Neuronal stem cell (in vitro differentiated cells): Measurements from ENCODE around the gene AOPEP.

Experiments
- DNase-seq: peaks from one replicate; pipeline ENCODE4 v3.0.0-alpha.2; 2013; ENCODE audit warnings: low spot score
- H2AFZ ChIP-seq: one replicate; pipeline ENCODE4 v1.6.1; 2013; ENCODE audit warnings: mild to moderate bottlenecking, low read length, inconsistent platforms
- H2AK5ac ChIP-seq: 2 replicates; pipeline ENCODE4 v1.6.1; 2013; ENCODE audit warnings: low read depth, mild to moderate bottlenecking, inconsistent platforms, low read length, moderate library complexity, mixed read lengths
- H2BK120ac ChIP-seq: 2 replicates; pipeline ENCODE4 v1.6.1; 2013; ENCODE audit warnings: low read depth, mild to moderate bottlenecking, inconsistent platforms, low read length, moderate library complexity, mixed read lengths
- H2BK12ac ChIP-seq: one replicate; pipeline ENCODE4 v1.6.1; 2013; ENCODE audit warnings: low read length, inconsistent platforms
- H2BK15ac ChIP-seq: 2 replicates; pipeline ENCODE4 v1.6.1; 2013; ENCODE audit warnings: mild to moderate bottlenecking, low read length, inconsistent platforms, mixed read lengths
- H2BK5ac ChIP-seq: one replicate; pipeline ENCODE4 v1.6.1; 2013; ENCODE audit warnings: inconsistent platforms, mild to moderate bottlenecking, low read length, moderate library complexity
- H3K14ac ChIP-seq: one replicate; pipeline ENCODE4 v1.6.1; 2013; ENCODE audit warnings: low read length, inconsistent platforms
- H3K18ac ChIP-seq: 2 replicates; pipeline ENCODE4 v1.6.1; 2013; ENCODE audit warnings: low read length, inconsistent platforms
- H3K23ac ChIP-seq: 2 replicates; pipeline ENCODE4 v1.6.1; 2013; ENCODE audit warnings: low read depth, mild to moderate bottlenecking, mixed read lengths, low read length, inconsistent platforms; ENCODE audit not compliant: poor library complexity
- H3K27ac ChIP-seq: replicated peaks from 3 replicates; pipeline ENCODE4 v1.5.1; 2013; ENCODE audit warnings: low read length, inconsistent platforms
- H3K27me3 ChIP-seq, 3 experiments: 2 replicates each; pipeline ENCODE4 v1.6.1; 2013; ENCODE audit warnings: low read length in 3 of 3, mild to moderate bottlenecking in 2 of 3, inconsistent platforms in 1 of 3, low read depth in 1 of 3, mixed read lengths in 1 of 3, moderate library complexity in 1 of 3; ENCODE audit not compliant: control insufficient read depth in 3 of 3, insufficient read depth in 3 of 3
- H3K36me3 ChIP-seq, 2 donors: replicated peaks in 1 of 2; 2 replicates each; pipeline ENCODE4 v1.6.1; 2013; ENCODE audit warnings: low read length in 2 of 2; ENCODE audit not compliant: control insufficient read depth in 2 of 2, insufficient read depth in 2 of 2
- H3K4ac ChIP-seq: 2 replicates; pipeline ENCODE4 v1.6.1; 2013; ENCODE audit warnings: inconsistent platforms, mild to moderate bottlenecking, low read length, moderate library complexity
- H3K4me1 ChIP-seq, 2 donors: 1 replicate in 1 of 2; 2 replicates in 1 of 2; pipeline ENCODE4 v1.6.1; 2013; ENCODE audit warnings: low read length in 2 of 2, low read depth in 1 of 2; ENCODE audit not compliant: control insufficient read depth in 2 of 2, insufficient read depth in 1 of 2
- H3K4me2 ChIP-seq: one replicate; pipeline ENCODE4 v1.6.1; 2013; ENCODE audit warnings: mild to moderate bottlenecking, low read length, inconsistent platforms; ENCODE audit not compliant: insufficient read depth, poor library complexity, severe bottlenecking
- H3K4me3 ChIP-seq, 2 donors: 2 replicates each; pipeline ENCODE4 v1.5.1; 2013; ENCODE audit warnings: low read length in 2 of 2, mild to moderate bottlenecking in 2 of 2, inconsistent platforms in 1 of 2, moderate library complexity in 1 of 2
- H3K79me1 ChIP-seq: one replicate; pipeline ENCODE4 v1.6.1; 2013; ENCODE audit warnings: low read depth, mild to moderate bottlenecking, inconsistent platforms, low read length, moderate library complexity
- H3K9ac ChIP-seq: one replicate; pipeline ENCODE4 v1.6.1; 2013; ENCODE audit warnings: mild to moderate bottlenecking, low read depth, low read length, inconsistent platforms; ENCODE audit not compliant: poor library complexity
- H3K9me3 ChIP-seq, 2 donors: replicated peaks in 1 of 2; 2 replicates each; pipeline versions ENCODE3 to v1.6.1; 2013; ENCODE audit warnings: low read length in 2 of 2, mild to moderate bottlenecking in 2 of 2, inconsistent platforms in 1 of 2, low read depth in 1 of 2, mixed read lengths in 1 of 2, moderate library complexity in 1 of 2; ENCODE audit not compliant: control insufficient read depth in 2 of 2, insufficient read depth in 1 of 2
- H4K8ac ChIP-seq: one replicate; pipeline ENCODE4 v1.6.1; 2013; ENCODE audit warnings: low read depth, mild to moderate bottlenecking, inconsistent platforms, low read length, moderate library complexity
- H4K91ac ChIP-seq: one replicate; pipeline ENCODE4 v1.6.1; 2013; ENCODE audit warnings: low read length, low read depth, mild to moderate bottlenecking, inconsistent platforms; ENCODE audit not compliant: poor library complexity
- WGBS, 2 donors: extraction: QIAGEN DNeasy Blood & Tissue Kit; methylation state at CpG; one replicate each; pipeline ENCODE4 v1.1.7; 2013; ENCODE audit warnings: missing lambda C conversion rate in 2 of 2, mixed read lengths in 1 of 2; ENCODE audit not compliant: insufficient read length in 2 of 2, insufficient replicate concordance in 1 of 2; ENCODE audit errors: extremely low coverage in 2 of 2; 5-methylcytosine and 5-hydroxymethylcytosine counted together

Gene AOPEP

GRCh38 chr9:94896512-94896911 lies 170.0 kb downstream of the AOPEP start:
- no peak for DNase-seq
- H4K91ac ChIP-seq, result no peak overlapping the region
- H3K14ac ChIP-seq, result no peak overlapping the region
- no peak overlapping the region for H3K4me2 ChIP-seq
- H2AFZ ChIP-seq, result no peak overlapping the region
- no peak overlapping the region for H3K18ac ChIP-seq
- H3K23ac ChIP-seq, result no peak overlapping the region
- H3K4me3 ChIP-seq, result no peak overlapping the region
- no peak overlapping the region for H3K9ac ChIP-seq
- H3K36me3 ChIP-seq, result no peaks in the 10 kb centered on the region
- no peak overlapping the region for H3K4ac ChIP-seq
- no peak overlapping the region for H2BK12ac ChIP-seq
- H3K4me1 ChIP-seq, result no peaks in the 10 kb centered on the region
- H4K8ac ChIP-seq, result no peak overlapping the region
- no peaks in the 10 kb centered on the region for H3K9me3 ChIP-seq
- H3K79me1 ChIP-seq, result no peaks in the 10 kb centered on the region
- H2BK120ac ChIP-seq, result no peak overlapping the region
- WGBS, 2 donors, result no CpG with 5 or more reads among the region's 3 CpGs
- H2BK15ac ChIP-seq, result no peak overlapping the region
- no peak overlapping the region for H3K27ac ChIP-seq
- H2AK5ac ChIP-seq, result no peak overlapping the region
- H2BK5ac ChIP-seq, result no peak overlapping the region
- H3K27me3 ChIP-seq, result no peaks in the 10 kb centered on the region

GRCh38 chr9:94899464-94900221 lies 173.1 kb downstream of the AOPEP start:
- Histone ChIP-seq H3K14ac (no peak overlapping the region), H3K4me1 (peaks cover 4 to 14% of the 10 kb centered on the region in 2 donors), H3K9ac (no peak overlapping the region), H3K23ac (no peak overlapping the region), H3K18ac (no peak overlapping the region), H4K91ac (no peak overlapping the region), H2BK120ac (no peak overlapping the region), H3K79me1 (no peaks in the 10 kb centered on the region), H3K36me3 (no peaks in the 10 kb centered on the region), H3K4me2 (no peak overlapping the region), H3K27me3 (no peaks in the 10 kb centered on the region), H2BK12ac (no peak overlapping the region), H2AFZ (no peak overlapping the region), H2BK15ac (no peak overlapping the region), H2BK5ac (no peak overlapping the region), H3K27ac (no peak overlapping the region), H3K9me3 (no peaks in the 10 kb centered on the region), H3K4me3 (no peak overlapping the region), H3K4ac (no peak overlapping the region), H4K8ac (no peak overlapping the region), H2AK5ac (no peak overlapping the region)
- no peak for DNase-seq
- WGBS, 2 donors, result no CpG with 5 or more reads among the region's 8 CpGs

GRCh38 chr9:94900222-94901018 lies 173.9 kb downstream of the AOPEP start:
- H3K4me1 ChIP-seq, result peaks cover 5 to 21% of the 10 kb centered on the region in 2 donors
- H3K14ac ChIP-seq, result no peak overlapping the region
- H3K27ac ChIP-seq, result no peak overlapping the region
- H2BK5ac ChIP-seq, result no peak overlapping the region
- no peak overlapping the region for H2AK5ac ChIP-seq
- no peak overlapping the region for H3K4me2 ChIP-seq
- H3K9me3 ChIP-seq, result no peaks in the 10 kb centered on the region
- H3K4me3 ChIP-seq, result no peak overlapping the region
- no peak overlapping the region for H2BK15ac ChIP-seq
- no peak overlapping the region for H2BK12ac ChIP-seq
- no CpG with 5 or more reads among the region's 10 CpGs for WGBS, 2 donors
- H2AFZ ChIP-seq, result no peak overlapping the region
- no peak overlapping the region for H3K4ac ChIP-seq
- no peaks in the 10 kb centered on the region for H3K36me3 ChIP-seq
- H3K9ac ChIP-seq, result no peak overlapping the region
- no peak overlapping the region for H2BK120ac ChIP-seq
- H3K79me1 ChIP-seq, result no peaks in the 10 kb centered on the region
- H3K27me3 ChIP-seq, result no peaks in the 10 kb centered on the region
- no peak overlapping the region for H3K18ac ChIP-seq
- H3K23ac ChIP-seq, result no peak overlapping the region
- no peak for DNase-seq
- H4K8ac ChIP-seq, result no peak overlapping the region
- H4K91ac ChIP-seq, result no peak overlapping the region

- Histone ChIP-seq H3K4ac (no peak overlapping the region), H3K27me3 (no peaks in the 10 kb centered on the region), H3K4me1 (peaks cover 5 to 21% of the 10 kb centered on the region in 2 donors), H4K91ac (no peak overlapping the region), H2BK15ac (no peak overlapping the region), H3K27ac (no peak overlapping the region), H2BK12ac (no peak overlapping the region), H3K9ac (no peak overlapping the region), H3K36me3 (no peaks in the 10 kb centered on the region), H2AFZ (no peak overlapping the region), H3K14ac (no peak overlapping the region), H3K23ac (no peak overlapping the region), H2BK5ac (no peak overlapping the region), H3K4me2 (no peak overlapping the region), H3K79me1 (no peaks in the 10 kb centered on the region), H2BK120ac (no peak overlapping the region), H3K18ac (no peak overlapping the region), H2AK5ac (no peak overlapping the region), H3K9me3 (no peaks in the 10 kb centered on the region), H3K4me3 (no peak overlapping the region), H4K8ac (no peak overlapping the region)
- no peak for DNase-seq
- no CpG with 5 or more reads among the region's 4 CpGs for WGBS, 2 donors
These were observed 174.5 kb downstream of the AOPEP start for GRCh38 chr9:94901019-94901363.
